HEK293 (cell line): ENCODE measurements around the gene CCN2.

Source experiments
- KLF7 ChIP-seq: fragments of 450-650 bp; formaldehyde crosslinking; IDR thresholded peaks from 2 replicates; pipeline ENCODE4 v1.5.1; 2016; ENCODE audit warnings: missing biosample characterization, missing genetic modification characterization, borderline replicate concordance
- TF ChIP-seq, protein P1 (sequence below): fragments of 450-650 bp; formaldehyde crosslinking; IDR thresholded peaks from 2 replicates; pipeline ENCODE4 v1.5.1; 2017; ENCODE audit warnings: missing biosample characterization, missing genetic modification characterization
- TF ChIP-seq, protein P2 (sequence below): fragments of 450-650 bp; formaldehyde crosslinking; IDR thresholded peaks from 2 replicates; pipeline ENCODE4 v1.5.1; 2017; ENCODE audit warnings: missing biosample characterization, missing genetic modification characterization

DNA sequence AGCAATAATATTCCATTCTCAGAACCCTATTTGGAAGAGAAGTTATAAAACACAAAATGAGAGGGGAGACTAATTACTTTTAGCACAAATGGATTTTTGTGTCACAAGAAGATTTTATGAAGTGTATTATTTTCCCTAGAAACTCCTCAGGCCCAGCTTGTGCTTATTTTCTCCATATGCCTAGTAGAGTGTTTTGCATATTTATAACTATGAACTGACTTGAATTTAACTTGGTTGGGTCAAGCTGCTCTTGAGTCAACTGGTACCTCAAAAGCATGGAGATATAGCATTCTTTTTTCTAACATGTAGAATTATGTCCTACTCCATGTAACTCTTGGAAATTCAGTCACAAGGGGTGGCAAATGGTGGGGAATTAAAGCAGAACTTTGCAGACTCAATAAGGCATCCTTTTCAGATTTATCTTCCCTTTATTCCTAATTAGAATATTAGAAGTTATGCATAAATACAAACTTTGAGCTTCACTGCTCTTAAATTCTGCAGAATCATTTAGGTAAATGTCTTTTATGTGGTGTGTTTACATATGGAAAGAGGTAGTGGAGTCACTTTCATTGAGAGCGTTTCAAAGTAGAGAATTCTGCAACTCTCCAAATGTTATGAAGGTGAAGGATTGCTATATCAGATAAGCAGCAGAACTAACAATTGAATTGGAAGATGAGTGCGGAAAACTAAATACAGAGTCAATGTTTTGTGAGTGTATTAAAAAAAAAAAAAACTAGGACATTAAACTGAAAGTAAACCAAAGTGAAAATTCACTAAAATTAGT is 19.1 kb upstream of the CCN2 start:
- TF ChIP-seq, protein P1, sequence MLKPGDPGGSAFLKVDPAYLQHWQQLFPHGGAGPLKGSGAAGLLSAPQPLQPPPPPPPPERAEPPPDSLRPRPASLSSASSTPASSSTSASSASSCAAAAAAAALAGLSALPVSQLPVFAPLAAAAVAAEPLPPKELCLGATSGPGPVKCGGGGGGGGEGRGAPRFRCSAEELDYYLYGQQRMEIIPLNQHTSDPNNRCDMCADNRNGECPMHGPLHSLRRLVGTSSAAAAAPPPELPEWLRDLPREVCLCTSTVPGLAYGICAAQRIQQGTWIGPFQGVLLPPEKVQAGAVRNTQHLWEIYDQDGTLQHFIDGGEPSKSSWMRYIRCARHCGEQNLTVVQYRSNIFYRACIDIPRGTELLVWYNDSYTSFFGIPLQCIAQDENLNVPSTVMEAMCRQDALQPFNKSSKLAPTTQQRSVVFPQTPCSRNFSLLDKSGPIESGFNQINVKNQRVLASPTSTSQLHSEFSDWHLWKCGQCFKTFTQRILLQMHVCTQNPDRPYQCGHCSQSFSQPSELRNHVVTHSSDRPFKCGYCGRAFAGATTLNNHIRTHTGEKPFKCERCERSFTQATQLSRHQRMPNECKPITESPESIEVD: no peak
- no peak for TF ChIP-seq KLF7 (tag by site-specific recombination)
- TF ChIP-seq, protein P2, sequence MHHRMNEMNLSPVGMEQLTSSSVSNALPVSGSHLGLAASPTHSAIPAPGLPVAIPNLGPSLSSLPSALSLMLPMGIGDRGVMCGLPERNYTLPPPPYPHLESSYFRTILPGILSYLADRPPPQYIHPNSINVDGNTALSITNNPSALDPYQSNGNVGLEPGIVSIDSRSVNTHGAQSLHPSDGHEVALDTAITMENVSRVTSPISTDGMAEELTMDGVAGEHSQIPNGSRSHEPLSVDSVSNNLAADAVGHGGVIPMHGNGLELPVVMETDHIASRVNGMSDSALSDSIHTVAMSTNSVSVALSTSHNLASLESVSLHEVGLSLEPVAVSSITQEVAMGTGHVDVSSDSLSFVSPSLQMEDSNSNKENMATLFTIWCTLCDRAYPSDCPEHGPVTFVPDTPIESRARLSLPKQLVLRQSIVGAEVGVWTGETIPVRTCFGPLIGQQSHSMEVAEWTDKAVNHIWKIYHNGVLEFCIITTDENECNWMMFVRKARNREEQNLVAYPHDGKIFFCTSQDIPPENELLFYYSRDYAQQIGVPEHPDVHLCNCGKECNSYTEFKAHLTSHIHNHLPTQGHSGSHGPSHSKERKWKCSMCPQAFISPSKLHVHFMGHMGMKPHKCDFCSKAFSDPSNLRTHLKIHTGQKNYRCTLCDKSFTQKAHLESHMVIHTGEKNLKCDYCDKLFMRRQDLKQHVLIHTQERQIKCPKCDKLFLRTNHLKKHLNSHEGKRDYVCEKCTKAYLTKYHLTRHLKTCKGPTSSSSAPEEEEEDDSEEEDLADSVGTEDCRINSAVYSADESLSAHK (tag by site-specific recombination): no peak
